Measurements from ENCODE around the gene LPAR1. TPM values are rescaled to one million over a fixed set of nuclear protein-coding genes. Genes with fewer than 3 reads are reported as not detected.

The LPAR1 gene
- total and polyA plus RNA-seq, 2 donors (not counting 1 experiment from before 2014, with no cell fraction given) = 0.06 TPM; not detected in 1

- Mint-ChIP-seq H3K4me3 (no peak overlapping the region), H3K27ac (no peak overlapping the region), H3K27me3 (no peaks in the 10 kb centered on the region), H3K9me3 (ENCODE audit: insufficient read depth) (no peaks in the 10 kb centered on the region), H3K4me1 (no peaks in the 10 kb centered on the region)
- H2AFZ ChIP-seq (ENCODE audit: insufficient read depth, low read depth, low read length, poor library complexity, severe bottlenecking) = no peak overlapping the region
- H3K4me2 ChIP-seq (replicated peaks; ENCODE audit: low read depth, low read length, poor library complexity, severe bottlenecking) = no peak overlapping the region
- H3K9ac ChIP-seq (ENCODE audit: low read length) = no peak overlapping the region
- no peaks in the 10 kb centered on the region for H3K79me2 ChIP-seq (ENCODE audit: control insufficient read depth, insufficient read depth, low read length)
- intact Hi-C loops (cut with micrococcal nuclease) = no loop called here
- H3K4me1 ChIP-seq (ENCODE audit: control insufficient read depth in 2 of 2, insufficient read depth in 2 of 2, low read length in 2 of 2) = no peaks in the 10 kb centered on the region
- H3K36me3 ChIP-seq (replicated peaks in 1 of 2; ENCODE audit: control extremely low read depth in 1 of 2, control insufficient read depth in 1 of 2, extremely low read depth in 1 of 2, insufficient read depth in 2 of 2, low read length in 1 of 2) = no peaks in the 10 kb centered on the region
- no peaks in the 10 kb centered on the region for H4K20me1 ChIP-seq (ENCODE audit: control insufficient read depth, insufficient read depth, low read length, poor library complexity, severe bottlenecking)
- DNase-seq (no peak), ATAC-seq (ENCODE audit: low read depth) (no peak)
- no peaks in the 10 kb centered on the region for H3K27me3 ChIP-seq (replicated peaks in 1 of 4; ENCODE audit: control extremely low read depth in 1 of 4, control insufficient read depth in 3 of 4, insufficient read depth in 4 of 4, low read length in 3 of 4)
- H3K4me3 ChIP-seq (ENCODE audit: control extremely low read depth in 1 of 5, extremely low read depth in 1 of 5, insufficient read depth in 1 of 5, low read depth in 2 of 5, low read length in 4 of 5) = no peak overlapping the region
- no peak overlapping the region for H3K27ac ChIP-seq (ENCODE audit: low read length in 2 of 2)
- ChIA-PET POLR2A (no interaction called here), CTCF (no interaction called here)
- TF ChIP-seq EZH2 (IDR thresholded peaks at IDR 0.05; ENCODE audit: borderline replicate concordance, insufficient read depth, low read depth, low read length, poor library complexity, severe bottlenecking) = no peak
- TF ChIP-seq CTCF (IDR thresholded peaks at IDR 0.05) = no peak
- no peaks in the 10 kb centered on the region for H3K9me3 ChIP-seq (ENCODE audit: control extremely low read depth in 1 of 3, control insufficient read depth in 2 of 3, insufficient read depth in 1 of 3, low read length in 2 of 3)
- WGBS (ENCODE audit: insufficient coverage) = no CpG with 5 or more reads among the region's 2 CpGs
These were observed 30.9 kb upstream of the LPAR1 start for GRCh38 chr9:111069183-111069582.

DNA sequence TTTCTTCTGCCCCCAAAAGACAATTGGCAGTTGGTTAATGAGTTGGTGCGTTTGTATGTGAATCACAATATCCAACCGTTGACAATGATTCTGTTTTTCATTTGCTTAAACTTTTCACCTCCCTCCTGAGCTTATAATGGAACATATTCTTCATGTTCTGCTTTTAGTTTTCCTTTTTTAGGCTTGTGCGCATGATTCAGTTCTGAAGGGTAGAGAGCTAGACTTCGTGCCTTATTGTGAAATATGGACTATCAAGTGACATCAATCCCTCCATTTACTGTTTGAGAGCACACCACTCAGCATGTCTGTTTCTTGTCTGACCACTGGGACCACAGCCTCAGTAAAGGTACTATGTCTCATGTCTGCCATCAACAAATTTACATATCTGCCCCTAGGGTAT is 30.5 kb upstream of the LPAR1 start:
- TF ChIP-seq EZH2 (IDR thresholded peaks at IDR 0.05; ENCODE audit: borderline replicate concordance, insufficient read depth, low read depth, low read length, poor library complexity, severe bottlenecking) (no peak), CTCF (IDR thresholded peaks at IDR 0.05) (no peak)
- no peak overlapping the region for H3K4me3 ChIP-seq (ENCODE audit: control extremely low read depth in 1 of 5, extremely low read depth in 1 of 5, insufficient read depth in 1 of 5, low read depth in 2 of 5, low read length in 4 of 5)
- H2AFZ ChIP-seq (ENCODE audit: insufficient read depth, low read depth, low read length, poor library complexity, severe bottlenecking) = no peak overlapping the region
- H3K4me1 ChIP-seq (ENCODE audit: control insufficient read depth in 2 of 2, insufficient read depth in 2 of 2, low read length in 2 of 2) = no peaks in the 10 kb centered on the region
- H3K9me3 ChIP-seq (ENCODE audit: control extremely low read depth in 1 of 3, control insufficient read depth in 2 of 3, insufficient read depth in 1 of 3, low read length in 2 of 3) = no peaks in the 10 kb centered on the region
- no CpG with 5 or more reads among the region's 4 CpGs for WGBS (ENCODE audit: insufficient coverage)
- Mint-ChIP-seq H3K9me3 (ENCODE audit: insufficient read depth) (no peaks in the 10 kb centered on the region), H3K4me1 (no peaks in the 10 kb centered on the region), H3K27me3 (no peaks in the 10 kb centered on the region), H3K27ac (no peak overlapping the region), H3K4me3 (no peak overlapping the region)
- H3K27me3 ChIP-seq (replicated peaks in 1 of 4; ENCODE audit: control extremely low read depth in 1 of 4, control insufficient read depth in 3 of 4, insufficient read depth in 4 of 4, low read length in 3 of 4) = no peaks in the 10 kb centered on the region
- ChIA-PET CTCF (no interaction called here), POLR2A (no interaction called here)
- no peaks in the 10 kb centered on the region for H3K79me2 ChIP-seq (ENCODE audit: control insufficient read depth, insufficient read depth, low read length)
- DNase-seq (no peak), ATAC-seq (ENCODE audit: low read depth) (no peak)
- H4K20me1 ChIP-seq (ENCODE audit: control insufficient read depth, insufficient read depth, low read length, poor library complexity, severe bottlenecking) = no peaks in the 10 kb centered on the region
- no peak overlapping the region for H3K4me2 ChIP-seq (replicated peaks; ENCODE audit: low read depth, low read length, poor library complexity, severe bottlenecking)
- no peaks in the 10 kb centered on the region for H3K36me3 ChIP-seq (replicated peaks in 1 of 2; ENCODE audit: control extremely low read depth in 1 of 2, control insufficient read depth in 1 of 2, extremely low read depth in 1 of 2, insufficient read depth in 2 of 2, low read length in 1 of 2)
- H3K9ac ChIP-seq (ENCODE audit: low read length) = no peak overlapping the region
- intact Hi-C loops (cut with micrococcal nuclease) = no loop called here
- no peak overlapping the region for H3K27ac ChIP-seq (ENCODE audit: low read length in 2 of 2)

All from B cell (primary cell).